DND-41 (cell line): ENCODE results near the gene NTN5.

ENCODE experiments used
- EZH2 ChIP-seq: IDR thresholded peaks from 3 replicates; pipeline ENCODE4 v1.6.1; 2012; ENCODE audit warnings: borderline replicate concordance, low read depth, mild to moderate bottlenecking, moderate library complexity, low read length, inconsistent platforms; ENCODE audit not compliant: severe bottlenecking
- TF ChIP-seq, protein P1 (sequence below): IDR thresholded peaks from 2 replicates; pipeline ENCODE4 v1.5.1; 2012; ENCODE audit warnings: borderline replicate concordance, low read length, moderate library complexity, mild to moderate bottlenecking; ENCODE audit not compliant: poor library complexity, severe bottlenecking; ENCODE audit errors: extremely low read depth

DNA sequence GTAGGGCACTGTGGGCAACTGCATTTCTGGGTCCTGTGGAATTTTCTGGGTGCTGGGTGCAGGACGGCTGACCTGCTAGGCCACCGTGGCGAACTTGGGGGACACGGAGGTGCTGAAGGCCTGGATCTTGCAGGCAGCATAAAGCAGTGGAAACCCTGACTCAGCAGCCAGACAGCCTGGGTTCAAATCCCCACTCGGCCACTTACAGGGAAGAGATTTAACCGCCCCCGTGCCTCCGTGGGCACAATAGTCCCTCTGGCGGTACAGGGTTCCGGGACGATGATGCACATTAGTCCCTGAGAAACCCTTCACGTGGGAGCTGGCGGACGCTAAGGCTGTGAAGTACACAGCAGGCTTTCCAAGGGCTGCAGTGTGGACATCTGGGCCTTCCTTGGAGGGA lies 60.9 kb downstream of the NTN5 start:
- TF ChIP-seq, protein P1, sequence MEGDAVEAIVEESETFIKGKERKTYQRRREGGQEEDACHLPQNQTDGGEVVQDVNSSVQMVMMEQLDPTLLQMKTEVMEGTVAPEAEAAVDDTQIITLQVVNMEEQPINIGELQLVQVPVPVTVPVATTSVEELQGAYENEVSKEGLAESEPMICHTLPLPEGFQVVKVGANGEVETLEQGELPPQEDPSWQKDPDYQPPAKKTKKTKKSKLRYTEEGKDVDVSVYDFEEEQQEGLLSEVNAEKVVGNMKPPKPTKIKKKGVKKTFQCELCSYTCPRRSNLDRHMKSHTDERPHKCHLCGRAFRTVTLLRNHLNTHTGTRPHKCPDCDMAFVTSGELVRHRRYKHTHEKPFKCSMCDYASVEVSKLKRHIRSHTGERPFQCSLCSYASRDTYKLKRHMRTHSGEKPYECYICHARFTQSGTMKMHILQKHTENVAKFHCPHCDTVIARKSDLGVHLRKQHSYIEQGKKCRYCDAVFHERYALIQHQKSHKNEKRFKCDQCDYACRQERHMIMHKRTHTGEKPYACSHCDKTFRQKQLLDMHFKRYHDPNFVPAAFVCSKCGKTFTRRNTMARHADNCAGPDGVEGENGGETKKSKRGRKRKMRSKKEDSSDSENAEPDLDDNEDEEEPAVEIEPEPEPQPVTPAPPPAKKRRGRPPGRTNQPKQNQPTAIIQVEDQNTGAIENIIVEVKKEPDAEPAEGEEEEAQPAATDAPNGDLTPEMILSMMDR: no peak
- TF ChIP-seq EZH2: no peak
